Skin epidermis (tissue), 12 donors: ENCODE data around the gene PRODH.
"Not testable (repeated sequence)": the region's sequence is repeated elsewhere in the genome, so short reads cannot be mapped to it uniquely, and the experiment has no call there.

Source experiments
- H3K27ac ChIP-seq, 21 experiments: fragments of 200-600 bp; sonication (generic) in 11 of 21; one replicate each; pipeline ENCODE4 v1.5.0; 2020; ENCODE audit warnings: mild to moderate bottlenecking in 3 of 21, inconsistent platforms in 2 of 21, moderate library complexity in 2 of 21
- H3K4me3 ChIP-seq, 7 experiments: fragments of 200-600 bp; sonication (generic) in 2 of 7; one replicate each; pipeline ENCODE4 v1.5.0; 2020; ENCODE audit warnings: inconsistent platforms in 2 of 7, mild to moderate bottlenecking in 2 of 7, moderate library complexity in 1 of 7

PRODH gene

DNA sequence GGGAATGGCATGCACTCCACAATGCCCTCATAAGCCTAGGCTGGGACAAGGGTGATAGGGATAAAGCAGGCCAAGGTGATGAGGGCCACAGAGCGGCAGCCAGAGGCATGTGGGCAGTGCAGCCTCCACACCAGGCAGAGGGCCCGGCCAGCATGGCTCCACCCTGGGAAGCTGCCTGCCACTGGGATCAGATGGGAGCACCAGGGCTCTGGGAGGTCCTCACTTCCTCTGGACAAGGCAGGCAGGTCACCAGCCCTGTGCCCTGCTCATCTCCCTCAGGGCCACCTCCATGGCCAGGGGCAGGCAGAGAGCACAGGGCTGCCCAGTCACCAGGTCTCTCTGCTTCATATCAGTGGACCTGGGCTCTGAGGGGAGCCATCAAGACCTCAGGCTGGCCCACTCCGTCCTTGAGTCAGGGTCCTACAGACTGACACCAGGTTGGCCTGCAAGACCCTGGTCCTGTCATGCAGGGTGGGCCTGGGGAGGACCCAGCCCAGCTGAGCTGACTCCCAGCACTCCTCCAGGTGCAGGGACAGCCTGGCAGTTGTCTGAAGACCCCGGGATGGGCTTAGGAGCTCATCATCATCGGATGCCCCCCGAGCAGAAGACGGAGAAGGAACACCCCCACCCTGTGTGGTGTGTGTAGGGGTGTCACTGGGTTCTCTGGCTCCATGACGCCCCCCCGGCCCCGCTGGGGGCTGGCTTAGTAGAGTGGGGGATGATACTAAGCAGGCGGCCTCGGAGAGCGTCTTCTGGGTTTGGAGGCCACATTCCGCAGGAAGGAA is 33.3 kb upstream of the PRODH start:
- H3K4me3 ChIP-seq, H3K27ac ChIP-seq: not testable (repeated sequence)

DNA sequence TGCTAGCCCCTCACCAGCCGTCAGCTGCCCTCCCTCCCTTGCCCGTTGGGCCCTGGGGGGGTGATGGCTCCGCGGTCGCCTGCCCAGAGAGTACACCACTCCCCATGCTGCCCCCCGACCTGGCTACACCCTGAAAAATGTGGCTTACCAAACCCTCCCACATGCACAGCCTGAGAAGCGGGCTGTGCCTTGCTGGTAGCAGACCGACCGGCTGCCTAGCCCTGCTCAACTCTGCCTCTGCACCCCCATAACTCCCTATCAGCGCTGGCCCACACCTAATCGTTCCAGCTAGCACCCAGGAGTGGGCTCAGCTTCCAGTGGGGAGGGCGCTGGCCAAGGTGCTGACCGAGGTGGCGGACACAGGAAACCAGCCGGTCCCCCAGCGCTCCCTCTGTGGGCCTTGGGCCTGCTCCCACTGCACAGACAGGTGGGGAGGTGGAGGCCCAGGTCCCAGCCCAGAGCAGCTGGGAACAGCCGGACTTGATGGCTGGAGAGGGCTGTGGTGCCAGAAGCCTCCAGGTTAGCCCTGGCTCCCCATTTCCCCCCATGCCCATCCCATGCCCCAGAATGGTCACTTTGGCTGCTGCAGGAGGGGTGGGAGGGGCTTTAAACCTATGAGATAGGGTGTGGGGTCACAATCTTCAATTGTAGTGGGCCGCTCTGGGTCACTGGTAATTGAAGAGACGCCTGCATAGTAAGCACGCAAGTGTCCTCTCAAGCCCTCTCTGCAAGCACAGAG is 32.1 kb upstream of the PRODH start:
- H3K27ac ChIP-seq: no peak overlapping the region
- no peak overlapping the region for H3K4me3 ChIP-seq

DNA sequence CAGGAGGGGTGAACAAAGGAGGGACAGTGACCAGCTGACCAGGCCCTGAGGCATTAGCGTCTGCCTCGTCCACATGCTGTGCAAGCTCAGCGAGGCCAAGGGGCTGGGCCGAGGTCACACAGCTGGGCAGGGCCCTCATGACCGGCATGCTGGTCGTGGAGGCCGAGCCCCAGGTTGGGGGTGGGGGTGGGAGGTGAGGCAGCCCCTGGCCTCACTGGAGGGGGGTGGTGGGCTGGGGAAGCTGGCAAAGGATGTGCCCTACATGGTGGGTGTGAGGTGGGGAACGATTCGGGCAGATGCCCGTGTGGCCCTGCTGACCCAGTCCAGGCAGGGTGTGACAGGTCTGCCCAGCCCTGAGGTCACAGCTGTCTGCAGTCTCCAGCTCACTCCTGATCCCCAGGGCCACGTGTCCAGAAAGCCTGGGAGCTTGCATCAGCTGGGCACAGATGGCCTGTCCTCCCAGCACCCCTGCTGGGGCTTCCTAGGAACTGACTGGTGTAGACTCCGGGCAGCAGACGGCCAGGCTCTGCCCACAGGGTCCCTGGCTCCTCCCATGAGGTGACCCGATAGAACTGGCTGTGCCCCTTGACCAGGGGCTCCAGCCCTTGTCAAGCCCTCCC is 31.4 kb upstream of the PRODH start:
- H3K27ac ChIP-seq: not testable (repeated sequence)

DNA sequence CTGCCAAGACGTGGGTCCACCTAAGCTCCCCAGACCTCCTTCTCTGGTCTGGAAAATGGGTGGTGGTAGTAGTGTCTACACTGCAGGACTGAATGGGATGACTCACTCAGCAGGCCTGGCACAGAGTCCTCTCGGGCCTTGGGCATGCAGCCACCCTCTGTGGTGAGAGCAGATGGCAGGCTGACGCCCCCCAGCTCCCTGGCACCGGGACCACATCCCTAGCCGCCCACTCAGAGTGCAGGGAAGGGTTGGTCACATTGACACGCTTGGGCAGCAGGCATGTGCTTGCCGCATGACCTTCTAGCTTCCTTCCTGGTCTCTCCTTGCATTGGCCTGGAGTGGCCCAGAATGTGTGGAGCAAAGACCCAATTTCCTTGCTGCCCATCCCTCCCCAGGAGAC is 30.7 kb upstream of the PRODH start:
- H3K27ac ChIP-seq: no peak overlapping the region
- H3K4me3 ChIP-seq: no peak overlapping the region

More for the DNA sequence above, 31.4 kb upstream of the PRODH start:
- not testable (repeated sequence) for H3K4me3 ChIP-seq

DNA sequence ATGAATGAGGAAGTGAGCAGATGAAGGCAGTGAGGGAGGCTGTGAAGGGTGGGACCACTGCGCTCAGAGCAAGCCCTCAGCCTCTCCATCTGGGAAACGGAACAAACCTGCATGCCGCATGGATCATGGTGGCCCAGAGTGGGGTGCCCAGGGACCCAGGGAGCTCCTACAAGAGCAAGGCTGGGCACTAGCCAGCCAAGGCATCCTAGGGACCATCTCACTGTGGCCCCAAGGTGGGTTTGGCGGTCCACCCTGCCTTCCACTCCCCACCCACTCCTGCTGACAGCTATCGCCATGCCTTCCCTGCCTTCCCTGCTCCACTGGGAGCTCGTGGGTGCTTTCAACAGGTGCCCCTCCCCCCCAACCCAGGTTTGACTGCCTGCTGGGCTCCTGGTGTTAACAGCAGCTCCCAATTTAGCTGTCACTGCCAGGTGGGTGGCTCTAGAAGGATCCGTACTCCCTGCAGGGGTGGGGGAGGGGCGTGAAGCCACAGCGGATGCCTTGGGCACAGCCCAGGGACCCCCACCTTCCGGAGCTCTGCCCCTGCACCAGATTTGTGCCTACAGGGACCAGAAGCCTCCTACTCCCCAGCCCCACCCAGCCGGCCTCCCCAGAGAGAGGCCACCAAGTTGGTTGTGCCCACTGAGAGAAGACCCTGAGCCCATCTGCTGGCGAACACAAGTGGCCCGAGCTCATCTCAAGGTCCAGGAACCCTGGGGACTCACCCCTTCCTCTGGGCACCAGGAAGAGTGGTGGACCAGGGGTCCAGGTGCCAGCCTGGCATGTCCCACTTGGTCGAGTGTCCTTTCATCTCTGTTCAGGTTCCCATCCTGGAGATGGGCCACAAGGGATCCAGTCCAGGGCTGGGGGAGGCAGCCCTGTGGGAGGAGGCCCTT is 29.7 kb upstream of the PRODH start:
- Histone ChIP-seq H3K4me3 (no peak overlapping the region), H3K27ac (no peak overlapping the region)

DNA sequence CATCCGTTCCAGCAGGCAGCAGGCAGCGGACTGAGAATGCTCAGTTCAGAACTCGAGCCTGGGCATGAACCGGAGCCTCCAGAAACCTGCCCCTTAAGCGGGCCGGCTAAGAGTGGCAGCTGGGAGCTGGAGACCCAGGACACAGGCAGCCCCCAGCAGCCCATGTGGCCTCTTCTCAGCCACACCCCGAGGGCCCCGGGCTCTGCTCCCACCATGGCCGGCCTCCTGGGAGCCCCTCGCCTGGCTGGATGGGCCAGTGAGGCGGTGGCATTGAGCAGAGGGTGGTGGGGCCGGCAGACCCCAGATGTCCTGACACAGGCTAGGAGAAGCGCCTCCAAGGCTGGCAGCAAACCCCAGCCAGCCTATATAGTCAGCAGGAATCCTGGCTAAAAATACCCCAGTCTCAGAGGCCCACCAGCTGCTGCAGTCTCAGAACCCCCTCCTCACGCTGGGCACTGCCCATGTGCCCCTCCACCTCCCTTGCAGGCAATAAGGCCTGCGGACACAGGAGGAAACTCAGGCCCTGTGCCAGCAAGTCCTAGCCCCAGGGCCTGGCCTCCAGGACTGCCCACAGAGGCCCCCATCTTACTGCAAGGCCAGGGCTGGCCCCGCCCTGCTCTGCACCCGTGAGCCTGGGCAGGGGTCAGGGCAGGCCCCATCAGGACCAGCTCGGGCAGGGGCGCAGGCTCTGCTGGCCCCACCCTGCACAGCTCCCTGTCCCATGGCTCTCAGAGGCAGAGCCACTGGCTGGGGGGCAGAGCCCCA is 28.6 kb upstream of the PRODH start:
- H3K4me3 ChIP-seq: not testable (repeated sequence)

DNA sequence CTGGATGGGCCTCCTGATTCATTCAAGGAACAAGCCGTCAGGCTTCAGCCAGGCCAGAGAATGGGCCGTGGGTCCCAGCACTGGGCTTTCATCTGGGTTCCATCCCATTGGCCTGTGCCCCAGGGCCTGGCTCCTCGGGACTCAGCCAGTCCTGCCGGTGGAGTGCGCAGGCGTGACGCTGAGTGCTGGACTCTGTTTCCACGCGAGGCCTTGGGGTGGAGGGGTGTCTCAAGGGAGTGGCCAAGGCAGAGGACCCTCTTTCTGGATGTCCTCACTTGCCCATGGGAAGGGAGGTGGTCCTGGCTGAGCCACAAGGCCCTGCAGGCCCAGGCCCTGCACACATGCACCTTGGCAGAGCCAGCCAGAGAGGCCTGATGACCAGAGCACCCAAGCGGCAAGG is 28.0 kb upstream of the PRODH start:
- not testable (repeated sequence) for H3K27ac ChIP-seq, H3K4me3 ChIP-seq

More for the DNA sequence above, 28.6 kb upstream of the PRODH start:
- H3K27ac ChIP-seq: not testable (repeated sequence)

DNA sequence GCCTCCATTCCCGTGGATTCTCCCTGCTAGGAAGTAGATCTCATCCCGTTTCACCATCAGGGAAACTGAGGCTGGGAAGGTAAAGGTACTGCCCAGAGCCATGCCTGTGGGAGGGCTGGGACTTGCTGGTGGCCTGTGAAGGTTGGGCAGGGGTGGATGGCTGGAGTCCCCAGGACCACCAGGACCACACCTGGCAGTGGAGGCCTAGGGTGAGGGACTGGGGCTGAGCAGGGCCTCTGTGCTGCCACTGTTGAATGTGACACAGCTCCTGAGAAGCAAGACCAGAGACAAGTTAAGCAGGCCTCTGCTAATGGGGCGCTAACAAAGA is 26.2 kb upstream of the PRODH start:
- Histone ChIP-seq H3K27ac (no peak overlapping the region), H3K4me3 (no peak overlapping the region)

DNA sequence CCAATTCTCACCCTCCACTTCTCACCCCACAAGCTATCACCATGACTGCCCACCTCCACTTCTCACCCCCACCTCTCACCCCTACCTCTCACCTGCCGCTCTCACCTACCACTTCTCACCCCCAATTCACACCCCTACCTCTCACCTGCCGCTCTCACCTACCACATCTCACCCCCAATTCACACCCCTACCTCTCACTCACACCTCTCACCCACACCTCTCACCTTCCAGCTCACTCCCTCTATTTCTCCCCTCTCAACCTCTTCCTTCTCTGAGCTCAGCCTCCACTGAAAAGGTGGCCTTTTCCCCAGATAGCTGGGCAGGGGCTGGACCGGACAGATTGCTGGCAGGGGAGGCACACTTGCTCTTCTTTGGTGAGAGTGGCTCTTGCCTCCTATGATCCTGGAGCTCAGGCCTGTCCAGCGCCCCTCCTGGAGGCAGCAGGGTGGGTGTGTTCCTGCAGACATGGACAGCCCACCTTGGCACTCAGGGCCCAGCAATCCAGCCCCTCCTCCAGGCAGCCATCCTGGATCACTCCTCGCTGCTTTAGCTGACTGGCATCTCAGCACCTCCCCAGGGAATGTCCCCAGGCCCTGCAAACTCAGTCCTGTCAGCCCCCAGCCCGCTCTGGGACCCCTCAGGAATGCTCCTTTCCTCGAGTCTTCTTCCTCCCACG is 25.7 kb upstream of the PRODH start:
- H3K4me3 ChIP-seq: not testable (repeated sequence)

DNA sequence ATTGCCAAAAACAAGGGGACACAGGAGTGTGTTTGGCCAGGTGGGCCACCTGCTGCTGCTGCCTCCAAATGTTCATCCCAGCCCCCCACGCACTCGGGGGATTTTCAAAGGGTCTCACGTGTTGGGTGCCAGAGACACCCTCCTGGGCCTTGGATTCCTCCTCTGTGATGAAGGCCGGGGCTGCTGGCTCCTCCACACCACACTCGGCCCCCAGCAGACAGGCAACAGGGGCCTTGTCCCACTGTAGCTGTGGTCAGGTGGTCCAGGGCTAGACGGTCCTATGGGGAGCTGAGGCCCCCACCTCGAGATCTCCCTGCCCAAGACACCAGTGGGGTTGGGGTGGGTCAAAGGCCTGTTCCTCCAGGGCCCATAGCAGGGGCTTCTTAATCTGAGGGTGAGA is 25.1 kb upstream of the PRODH start:
- not testable (repeated sequence) for H3K4me3 ChIP-seq, H3K27ac ChIP-seq

More for the DNA sequence above, 25.7 kb upstream of the PRODH start:
- not testable (repeated sequence) for H3K27ac ChIP-seq

DNA sequence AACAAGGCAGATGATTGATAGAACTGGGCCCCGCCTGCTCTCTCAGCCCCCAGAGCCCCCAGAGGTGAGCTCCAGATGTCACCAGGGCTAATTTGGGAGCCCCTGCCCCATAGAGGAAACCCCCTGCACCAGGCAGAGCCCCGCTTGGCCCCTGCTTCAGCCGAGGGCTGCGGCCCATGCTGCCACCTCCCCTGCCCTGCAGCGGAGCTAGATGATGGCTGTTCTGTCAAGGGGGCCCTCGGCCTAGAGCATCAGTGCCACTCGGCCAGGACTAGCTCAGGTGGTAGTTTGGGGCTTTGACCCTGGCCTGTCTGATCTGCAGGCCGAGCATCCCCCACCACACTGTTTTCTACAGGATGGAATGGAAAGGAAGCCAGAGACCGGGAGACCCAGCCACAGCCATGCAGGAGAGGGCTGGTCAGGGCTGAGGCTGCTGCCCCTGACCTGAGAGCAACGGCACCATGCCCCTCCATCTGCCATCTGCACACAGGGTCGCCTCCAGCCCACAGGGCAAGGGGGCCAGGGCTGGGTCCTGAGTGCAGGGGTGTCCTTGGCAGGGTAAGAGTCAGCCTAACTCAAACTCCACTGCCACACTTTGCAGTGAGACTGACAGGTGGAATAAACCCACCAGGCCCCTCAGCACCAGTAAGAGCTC is 24.2 kb upstream of the PRODH start:
- H3K4me3 ChIP-seq, H3K27ac ChIP-seq: not testable (repeated sequence)

DNA sequence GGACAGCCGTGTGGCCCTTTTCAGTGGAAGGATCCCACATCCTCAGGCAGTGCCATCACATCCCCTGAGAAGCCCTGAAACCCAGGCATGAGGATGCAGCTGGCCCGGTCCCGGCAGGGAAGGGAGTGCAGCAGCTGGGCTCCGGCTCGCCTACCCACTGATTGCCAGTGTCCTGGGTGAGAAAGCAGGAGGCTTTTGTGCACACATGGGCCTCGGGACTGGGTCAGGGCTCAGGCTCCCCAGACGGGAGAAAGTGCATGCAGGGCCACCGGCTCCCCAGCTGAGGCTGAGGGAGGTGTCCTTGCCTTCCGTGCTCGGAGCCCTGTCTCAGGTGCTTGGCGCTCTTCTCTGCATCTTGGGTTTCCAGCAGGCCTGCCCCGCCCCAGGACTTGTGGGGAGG is 23.6 kb upstream of the PRODH start:
- H3K27ac ChIP-seq, H3K4me3 ChIP-seq: not testable (repeated sequence)

DNA sequence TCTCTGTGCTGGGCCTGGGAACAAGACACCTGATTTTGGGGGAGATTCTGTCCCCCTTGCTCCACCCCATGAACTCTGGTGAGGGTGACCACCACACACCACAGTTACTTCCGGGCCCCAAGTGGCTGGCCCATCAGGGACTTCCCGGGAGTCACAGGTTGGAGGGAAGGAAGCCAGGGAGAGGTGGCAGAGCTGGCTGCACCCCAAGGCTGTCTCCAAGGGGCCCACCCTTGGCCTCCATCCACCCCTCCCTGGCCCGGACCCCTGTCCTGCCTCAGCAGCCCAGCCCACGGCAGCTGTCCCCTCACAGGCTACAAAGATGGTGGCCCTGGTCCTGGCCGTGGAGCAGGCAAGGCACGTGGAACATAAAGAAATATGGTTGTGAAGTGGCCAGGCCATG is 23.2 kb upstream of the PRODH start:
- H3K27ac ChIP-seq, H3K4me3 ChIP-seq: not testable (repeated sequence)

DNA sequence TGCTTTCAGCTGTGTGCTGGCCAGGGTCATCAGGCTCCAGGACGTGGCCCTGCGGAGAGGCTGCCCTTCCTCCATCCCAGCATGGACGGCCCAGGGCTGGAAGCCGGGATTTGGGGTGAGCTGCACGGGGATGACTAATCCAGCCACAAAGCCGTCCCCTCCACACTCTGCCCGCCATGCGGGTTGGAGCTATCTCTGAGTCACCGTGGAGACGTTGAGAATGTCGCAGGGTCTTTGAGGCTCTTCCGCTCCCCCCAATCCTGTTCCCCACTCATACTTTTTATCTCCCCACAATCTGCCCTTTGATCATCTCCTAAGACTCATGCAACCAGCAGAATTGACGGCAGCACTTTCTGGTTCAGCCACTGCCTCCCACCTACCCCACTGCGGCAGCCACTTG is 22.6 kb upstream of the PRODH start:
- H3K27ac ChIP-seq, H3K4me3 ChIP-seq: not testable (repeated sequence)

DNA sequence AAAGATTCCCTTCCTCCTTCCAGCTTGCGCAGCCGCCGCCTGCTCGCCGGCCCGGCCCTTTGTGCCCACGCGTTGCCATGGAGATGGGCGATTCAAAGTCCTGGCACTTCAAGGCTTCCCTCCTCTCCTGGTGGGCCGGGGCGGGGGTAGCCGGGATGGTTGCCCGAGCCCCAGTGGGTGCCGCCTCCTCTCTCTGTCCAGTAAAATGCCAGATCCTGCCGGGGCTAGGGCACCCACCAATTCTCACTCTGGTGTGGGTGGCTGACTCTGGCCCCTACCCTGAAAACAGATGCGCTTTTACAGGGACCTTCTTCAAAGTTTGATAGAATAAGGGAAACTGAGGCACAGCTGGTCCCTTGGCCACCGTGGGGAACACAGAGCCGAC is 22.2 kb upstream of the PRODH start:
- H3K27ac ChIP-seq, H3K4me3 ChIP-seq: not testable (repeated sequence)

DNA sequence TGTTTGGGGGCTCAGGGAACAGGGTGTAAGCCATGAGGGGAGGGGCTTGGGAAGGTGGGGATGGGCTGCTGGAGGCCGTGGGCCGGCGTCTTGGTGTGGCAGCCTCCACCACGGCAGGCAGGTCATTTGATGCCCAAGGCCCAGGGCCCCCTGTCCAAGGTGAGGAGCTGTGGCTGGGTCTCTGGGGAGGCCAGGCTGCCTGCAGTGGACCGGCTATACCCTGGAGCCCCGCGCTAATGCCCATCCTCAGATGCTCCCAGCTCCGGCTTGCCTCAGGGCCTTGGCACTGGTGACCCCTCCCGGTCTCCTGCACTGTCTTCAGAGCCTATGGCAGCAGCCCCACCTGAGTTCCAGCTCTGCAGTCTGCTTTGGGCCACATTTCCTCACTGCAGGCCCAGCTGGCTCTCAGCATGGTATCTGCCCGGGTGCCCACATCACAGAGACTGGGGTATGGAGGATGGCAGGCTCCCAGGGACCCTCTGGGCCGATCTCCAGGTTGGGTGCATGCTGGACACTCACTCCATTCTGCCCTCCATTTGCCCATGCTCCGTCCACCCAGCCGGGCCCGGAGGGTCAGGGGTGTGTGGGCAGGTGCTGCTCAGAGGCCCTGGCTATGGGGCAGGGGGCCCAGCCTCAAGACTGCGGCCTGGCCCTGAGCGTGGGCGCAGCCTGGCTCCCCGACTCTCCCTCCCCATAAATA is 21.7 kb upstream of the PRODH start:
- not testable (repeated sequence) for H3K27ac ChIP-seq, H3K4me3 ChIP-seq

DNA sequence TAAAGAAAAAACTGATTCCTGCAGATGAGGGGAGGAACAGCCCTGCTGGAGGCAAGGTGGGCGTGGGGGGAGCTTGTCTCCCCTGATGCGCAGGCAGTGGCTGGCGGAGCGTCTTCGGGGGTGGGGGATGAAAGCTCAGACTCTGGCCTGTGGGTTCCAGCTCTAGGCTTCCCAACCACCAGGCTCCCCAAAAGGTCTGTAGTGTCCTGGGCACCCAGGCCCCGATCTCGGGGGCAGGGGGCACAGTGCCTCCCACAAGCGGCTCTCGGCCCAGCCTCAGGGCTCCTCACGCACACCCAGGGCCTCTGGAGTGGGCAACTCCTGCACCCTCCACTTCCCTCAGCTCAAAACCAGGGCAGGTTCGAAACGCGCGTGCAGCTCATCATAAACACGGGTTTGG is 20.9 kb upstream of the PRODH start:
- H3K27ac ChIP-seq, H3K4me3 ChIP-seq: not testable (repeated sequence)
